HG03571 (cell line): ENCODE measurements around the gene RAD51AP1.
A peak's percentile ranks its signal among the peaks of the same experiment; 100 is the strongest.

Experiments
- ATAC-seq: cut with Tn5 transposase; IDR thresholded peaks from one replicate; pipeline ENCODE4 v1.9.1; 2021; ENCODE audit not compliant: unreplicated experiment

Gene RAD51AP1

DNA sequence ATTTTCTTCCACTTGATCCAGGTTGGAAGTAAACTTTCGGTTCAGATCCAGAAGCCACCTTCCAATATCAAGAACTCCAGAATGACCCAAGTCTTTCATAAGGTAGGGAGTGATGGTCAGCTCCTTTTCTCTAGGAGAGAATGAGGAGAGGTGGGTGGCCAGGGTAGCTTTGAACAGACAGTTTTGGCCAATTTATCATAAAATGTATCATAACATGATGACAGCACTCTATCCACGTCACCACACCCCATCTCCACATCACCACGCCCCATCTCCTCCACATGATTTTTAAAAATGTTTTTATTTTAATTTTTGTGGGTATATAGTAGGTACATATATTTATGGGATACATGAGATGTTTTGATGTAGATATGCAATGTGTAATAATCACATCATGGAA is 50.2 kb downstream of the RAD51AP1 start:
- no peak for ATAC-seq

DNA sequence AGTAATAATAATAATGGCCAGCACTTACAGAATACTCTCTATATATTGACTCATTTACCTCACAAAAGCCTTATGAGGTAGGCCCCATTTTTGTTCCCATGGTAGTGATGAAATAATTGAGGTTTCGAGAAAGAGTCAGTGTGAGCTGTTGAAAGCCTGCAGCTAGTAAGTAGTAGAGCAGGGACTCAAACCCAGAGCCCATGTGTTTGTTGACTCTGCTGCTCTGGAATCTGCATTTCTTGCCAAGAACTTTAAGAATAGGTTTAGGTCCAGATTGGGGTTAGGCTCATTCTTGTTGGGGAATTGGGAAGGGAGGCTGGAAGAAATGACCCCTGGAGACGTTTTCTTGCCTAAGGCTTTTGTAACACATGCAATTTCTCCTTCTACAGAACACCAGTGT is 51.3 kb downstream of the RAD51AP1 start:
- ATAC-seq, result no peak

DNA sequence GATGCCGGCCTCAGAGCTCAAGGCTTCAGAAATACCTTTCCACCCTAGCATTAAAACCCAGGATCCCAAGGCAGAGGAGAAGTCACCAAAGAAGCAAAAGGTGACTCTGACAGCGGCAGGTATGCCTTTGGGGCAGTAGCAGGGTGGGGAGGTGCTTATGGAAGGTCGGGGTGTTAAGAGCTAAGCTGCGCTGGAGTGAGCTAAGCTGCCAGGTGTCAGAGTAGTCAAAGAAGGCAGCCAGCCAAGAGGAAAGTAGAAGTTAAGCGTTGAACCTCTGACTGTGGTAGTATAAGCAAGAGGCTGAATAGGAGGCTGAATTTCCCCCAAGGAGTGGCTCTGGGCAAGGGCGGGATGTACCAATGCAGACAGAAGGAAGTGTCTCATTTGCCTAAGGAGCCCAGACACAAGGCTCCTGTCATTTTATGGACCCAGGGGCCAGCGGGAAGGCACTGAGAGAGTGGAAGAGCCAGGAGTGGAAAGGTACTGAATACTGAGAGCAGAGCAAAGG is 52.5 kb downstream of the RAD51AP1 start:
- no peak for ATAC-seq

DNA sequence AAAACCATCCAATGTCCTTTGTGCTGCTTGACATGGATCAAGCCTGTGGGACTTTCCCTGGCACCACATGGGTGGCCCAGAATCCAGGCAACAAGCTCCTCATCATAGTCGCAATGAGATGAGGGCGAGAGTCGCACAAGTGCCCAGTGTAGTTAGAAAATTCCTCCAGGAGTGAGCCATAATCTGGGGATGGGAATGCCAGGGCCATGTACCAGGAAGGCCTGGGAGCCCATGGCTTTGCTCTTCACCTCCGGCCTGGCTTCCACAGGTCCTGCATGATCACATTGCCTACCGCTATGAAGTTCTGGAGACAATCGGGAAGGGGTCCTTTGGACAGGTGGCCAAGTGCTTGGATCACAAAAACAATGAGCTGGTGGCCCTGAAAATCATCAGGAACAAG is 57.2 kb downstream of the RAD51AP1 start:
- no peak for ATAC-seq

DNA sequence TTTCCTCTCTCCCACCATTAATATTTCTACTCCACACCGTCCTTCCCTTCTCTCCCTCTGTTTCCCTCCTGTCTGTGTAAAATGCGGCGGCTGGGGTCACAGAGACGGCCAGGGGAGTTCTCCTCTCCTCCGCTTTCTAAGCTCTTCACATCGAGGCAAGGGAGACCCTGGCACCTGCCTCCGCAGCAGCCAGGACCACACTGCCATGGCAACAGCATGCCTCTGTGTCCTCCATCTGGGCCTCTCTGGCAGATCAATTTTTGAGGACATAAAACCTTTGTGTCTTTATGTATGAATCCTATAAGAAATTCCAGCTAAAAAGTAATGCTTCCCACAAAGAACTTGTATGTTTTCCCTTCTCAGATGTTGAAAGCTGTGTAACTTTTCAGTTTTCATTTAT is 64.7 kb downstream of the RAD51AP1 start:
- no peak for ATAC-seq

DNA sequence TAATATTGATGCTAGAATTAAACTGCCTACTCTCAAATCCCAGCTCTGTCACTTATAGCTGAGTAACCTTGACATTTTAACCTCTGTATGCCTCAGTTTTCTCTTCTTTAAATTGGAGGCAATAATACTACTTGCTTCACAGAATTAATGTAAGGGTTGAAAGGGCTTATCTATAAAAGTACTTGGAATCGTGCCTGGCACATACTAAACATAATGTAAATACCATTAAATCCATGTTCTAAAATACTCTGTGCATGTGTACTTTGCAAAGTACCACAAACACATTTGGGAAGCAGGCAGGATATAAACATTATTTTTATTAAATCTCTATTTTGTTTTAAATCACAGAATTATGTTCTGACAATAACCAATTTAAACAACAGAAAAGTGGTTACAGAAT is 65.3 kb downstream of the RAD51AP1 start:
- ATAC-seq, result no peak

DNA sequence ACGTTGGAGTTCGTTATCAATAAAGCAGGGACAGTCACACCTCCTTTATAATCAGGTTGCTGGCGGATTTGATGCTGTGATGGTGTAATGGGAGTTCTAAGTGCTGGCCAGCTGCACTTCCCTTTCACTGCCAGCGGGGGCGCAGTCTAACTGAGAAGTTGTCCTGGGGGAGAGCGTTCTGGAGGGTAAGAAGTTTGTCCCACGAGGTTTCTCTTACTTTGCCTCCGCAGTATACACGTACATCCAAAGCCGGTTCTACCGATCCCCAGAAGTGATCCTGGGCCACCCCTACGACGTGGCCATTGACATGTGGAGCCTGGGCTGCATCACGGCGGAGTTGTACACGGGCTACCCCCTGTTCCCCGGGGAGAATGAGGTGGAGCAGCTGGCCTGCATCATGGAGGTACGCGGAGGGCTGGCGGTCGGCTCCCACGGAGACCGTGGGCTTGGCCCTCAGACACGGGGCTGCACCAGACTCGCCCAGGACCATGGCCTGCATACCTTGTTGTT is 66.0 kb downstream of the RAD51AP1 start:
- peak; percentile 90 for ATAC-seq

DNA sequence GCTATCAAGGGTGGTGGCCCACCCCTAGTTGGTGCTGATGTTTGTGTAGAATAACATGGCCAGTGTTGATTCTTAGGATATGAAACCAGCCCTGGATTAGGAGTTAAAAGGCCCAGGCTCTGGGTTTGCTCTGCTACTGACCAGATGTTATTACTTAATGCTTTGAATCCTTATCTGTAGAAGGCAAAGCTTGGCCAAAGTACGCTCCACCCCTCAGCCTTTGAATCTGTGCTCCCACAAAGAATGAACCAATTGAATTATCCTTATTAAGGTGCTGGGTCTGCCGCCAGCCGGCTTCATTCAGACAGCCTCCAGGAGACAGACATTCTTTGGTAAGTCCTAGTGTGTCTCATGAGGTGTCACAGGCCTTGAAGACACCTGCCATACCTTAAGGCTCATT is 68.4 kb downstream of the RAD51AP1 start:
- no peak for ATAC-seq

DNA sequence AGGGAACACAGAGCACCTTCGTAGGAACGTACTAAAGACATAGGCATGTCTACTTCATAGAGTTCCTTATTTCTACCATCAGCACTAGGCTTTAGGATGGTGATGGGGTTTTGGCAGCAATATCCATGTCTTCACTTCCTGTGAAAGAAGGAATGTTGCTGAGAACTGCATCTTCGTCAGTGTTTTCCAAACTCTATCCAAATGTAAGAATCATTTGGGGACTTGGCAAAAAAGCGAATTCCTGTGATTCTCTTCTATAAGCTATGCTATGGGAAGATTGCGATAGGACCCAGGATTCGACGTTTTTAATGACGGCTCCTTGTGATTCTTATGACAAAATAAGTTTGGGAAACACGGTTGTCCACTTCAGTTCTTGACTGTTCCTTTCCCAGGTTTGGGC is 70.4 kb downstream of the RAD51AP1 start:
- no peak for ATAC-seq
